Smooth muscle cell (in vitro differentiated cells): Measurements from ENCODE around the gene DCLK2. TPM values are rescaled to one million over a fixed set of nuclear protein-coding genes. Genes with fewer than 3 reads are reported as not detected.
A peak's percentile ranks its signal among the peaks of the same experiment; 100 is the strongest.

Experiments
- DNase-seq: peaks from one replicate; lab custom pipeline; 2025; ENCODE audit not compliant: unreplicated experiment; lab: John Stamatoyannopoulos, UW
- H2AFZ ChIP-seq: fragments of 200-600 bp; sonication (generic); 2 replicates; pipeline ENCODE4 v1.6.0; 2016; ENCODE audit warnings: antibody characterized with exemption, low read depth, mild to moderate bottlenecking
- H3F3A ChIP-seq: fragments of 200-600 bp; sonication (generic); 2 replicates; pipeline ENCODE4 v1.6.0; 2017; ENCODE audit warnings: antibody characterized with exemption, low read depth
- H3K27ac ChIP-seq: fragments of 200-600 bp; sonication (generic); 2 replicates; pipeline ENCODE4 v1.5.1; 2016; ENCODE audit warnings: low read depth, mild to moderate bottlenecking
- H3K27me3 ChIP-seq: fragments of 200-600 bp; sonication (generic); 2 replicates; pipeline ENCODE4 v1.6.1; 2016; ENCODE audit warnings: low read depth, mild to moderate bottlenecking
- H3K36me3 ChIP-seq: fragments of 200-600 bp; sonication (generic); 2 replicates; pipeline ENCODE4 v1.5.1; 2016; ENCODE audit warnings: low read depth
- H3K4me1 ChIP-seq: fragments of 200-600 bp; sonication (generic); 2 replicates; pipeline ENCODE4 v1.5.1; 2016; ENCODE audit warnings: low read depth
- H3K4me2 ChIP-seq: fragments of 200-600 bp; sonication (generic); 2 replicates; pipeline ENCODE4 v1.6.0; 2016; ENCODE audit warnings: mild to moderate bottlenecking
- H3K4me3 ChIP-seq: fragments of 200-600 bp; sonication (generic); 2 replicates; pipeline ENCODE4 v1.5.1; 2016; ENCODE audit warnings: mild to moderate bottlenecking
- H3K79me2 ChIP-seq: fragments of 200-600 bp; sonication (generic); 2 replicates; pipeline ENCODE4 v1.6.0; 2016; ENCODE audit warnings: low read depth, mild to moderate bottlenecking
- H3K9ac ChIP-seq: fragments of 200-600 bp; sonication (generic); 2 replicates; pipeline ENCODE4 v1.6.0; 2016; ENCODE audit warnings: low read depth
- H3K9me3 ChIP-seq: fragments of 200-600 bp; sonication (generic); replicated peaks from 2 replicates; pipeline ENCODE4 v1.5.1; 2016; ENCODE audit warnings: low read depth
- H4K20me1 ChIP-seq: fragments of 200-600 bp; sonication (generic); 2 replicates; pipeline ENCODE4 v1.6.0; 2016; ENCODE audit warnings: low read depth
- CTCF ChIP-seq: fragments of 200-600 bp; sonication (generic); IDR thresholded peaks from 2 replicates; pipeline ENCODE4 v1.5.1; 2017; ENCODE audit warnings: borderline replicate concordance, mild to moderate bottlenecking, antibody characterized with exemption; ENCODE audit not compliant: insufficient read depth, poor library complexity, severe bottlenecking
- WGBS: methylation state at CpG from one replicate; pipeline ENCODE4 v1.1.7; 2016; ENCODE audit warnings: low lambda C conversion rate; 5-methylcytosine and 5-hydroxymethylcytosine counted together
- polyA plus RNA-seq: library from polyadenylated mRNA; unstranded; fragments of >200 nt; fragmentation: Nextera tagmentation; extraction: Ambion mirVana; gene quantifications from 2 replicates; pipeline ENCODE4 v1.2.1, GENCODE V29; 2016
- total RNA-seq: library from RNA; depleted of rRNA; stranded (reverse); fragments of >200 nt; gene quantifications from 2 replicates; pipeline ENCODE4 v1.2.3, GENCODE V29; 2014

The DCLK2 gene
- total and polyA plus RNA-seq, 2 experiments from 2014 or later = 1.3 to 4.8 TPM

- Histone ChIP-seq H3K4me3 (peak overlapping the region; percentile 9), H3K4me1 (peaks cover 6% of the 10 kb centered on the region), H3K27ac (peak overlapping the region; percentile 83), H3K36me3 (no peaks in the 10 kb centered on the region), H3K9ac (peak overlapping the region; percentile 59), H3K79me2 (no peaks in the 10 kb centered on the region), H4K20me1 (no peaks in the 10 kb centered on the region), H3F3A (no peaks in the 10 kb centered on the region), H3K27me3 (no peaks in the 10 kb centered on the region), H3K9me3 (no peaks in the 10 kb centered on the region), H3K4me2 (peak overlapping the region; percentile 76), H2AFZ (peak overlapping the region; percentile 2)
- 25% methylated on average over 6 of the region's 6 CpGs for WGBS
- no peak for TF ChIP-seq CTCF
- no peak for DNase-seq
These were observed 146.8 kb downstream of the DCLK2 start for GRCh38 chr4:150224896-150225591.

GRCh38 chr4:150229520-150229919, 151.3 kb downstream of the DCLK2 start:
- Histone ChIP-seq H3K4me2 (no peak overlapping the region), H3K79me2 (no peaks in the 10 kb centered on the region), H3F3A (no peaks in the 10 kb centered on the region), H3K4me1 (peaks cover 6% of the 10 kb centered on the region), H3K4me3 (no peak overlapping the region), H3K27ac (no peak overlapping the region), H3K9ac (no peak overlapping the region), H2AFZ (no peak overlapping the region), H3K9me3 (no peaks in the 10 kb centered on the region), H4K20me1 (no peaks in the 10 kb centered on the region), H3K27me3 (no peaks in the 10 kb centered on the region), H3K36me3 (no peaks in the 10 kb centered on the region)
- no peak for DNase-seq
- 10% methylated on average over 1 of the region's 1 CpG for WGBS
- TF ChIP-seq CTCF = no peak

GRCh38 chr4:150230561-150230960, 152.3 kb downstream of the DCLK2 start:
- Histone ChIP-seq H3K79me2 (no peaks in the 10 kb centered on the region), H2AFZ (no peak overlapping the region), H3K27ac (no peak overlapping the region), H3K36me3 (no peaks in the 10 kb centered on the region), H3K9me3 (no peaks in the 10 kb centered on the region), H3K27me3 (no peaks in the 10 kb centered on the region), H3F3A (no peaks in the 10 kb centered on the region), H4K20me1 (no peaks in the 10 kb centered on the region), H3K4me1 (peaks cover 3% of the 10 kb centered on the region), H3K9ac (no peak overlapping the region), H3K4me3 (no peak overlapping the region), H3K4me2 (no peak overlapping the region)
- DNase-seq = no peak
- WGBS = 85% methylated on average over 2 of the region's 2 CpGs
- TF ChIP-seq CTCF = no peak

GRCh38 chr4:150231107-150231770, 153.0 kb downstream of the DCLK2 start:
- Histone ChIP-seq H3K36me3 (no peaks in the 10 kb centered on the region), H4K20me1 (no peaks in the 10 kb centered on the region), H3F3A (peaks cover 2% of the 10 kb centered on the region), H3K4me1 (peaks cover 9% of the 10 kb centered on the region), H3K9ac (no peak overlapping the region), H3K9me3 (no peaks in the 10 kb centered on the region), H3K27me3 (no peaks in the 10 kb centered on the region), H3K4me2 (no peak overlapping the region), H2AFZ (no peak overlapping the region), H3K27ac (no peak overlapping the region), H3K79me2 (no peaks in the 10 kb centered on the region), H3K4me3 (no peak overlapping the region)
- 89% methylated on average over 4 of the region's 4 CpGs for WGBS
- no peak for DNase-seq
- no peak for TF ChIP-seq CTCF
